ENCODE results near the gene ACSF2. TPM values are rescaled to one million over a fixed set of nuclear protein-coding genes. Genes with fewer than 3 reads are reported as not detected.
"Not testable (repeated sequence)": the region's sequence is repeated elsewhere in the genome, so short reads cannot be mapped to it uniquely, and the experiment has no call there.

The ACSF2 gene
- total RNA-seq, 1 experiment from 2014 or later, result 12.2 TPM

- no CpG with 5 or more reads among the region's 9 CpGs for WGBS (ENCODE audit: extremely low coverage, insufficient read length, low lambda C conversion rate)
- DNase-seq, result peak; percentile 52
- H2AFZ ChIP-seq (ENCODE audit: low read length), result no peak overlapping the region
- no peak overlapping the region for H3K14ac ChIP-seq (ENCODE audit: insufficient read depth, low read length)
- peaks cover 21 to 32% (median 23%) of the 10 kb centered on the region in 3 experiments; a peak in 6 of 7 replicates for H3K36me3 Mint-ChIP-seq (ENCODE audit: insufficient read depth in 1 of 3, low read depth in 3 of 3)
- H3K23ac ChIP-seq (ENCODE audit: insufficient read length, low read depth, low read length), result no peak overlapping the region
- no peak overlapping the region for H3K18ac ChIP-seq (ENCODE audit: insufficient read length, low read depth, low read length)
- H4K8ac ChIP-seq (replicated peaks; ENCODE audit: insufficient read length, low read depth, low read length), result no peak overlapping the region
- peaks cover 13 to 21% of the 10 kb centered on the region in 2 experiments for H3K4me1 Mint-ChIP-seq
- H3K79me2 ChIP-seq (ENCODE audit: insufficient read depth, low read length), result peaks cover 11% of the 10 kb centered on the region; the same call in 1 of the 2 replicates
- H4K5ac ChIP-seq (ENCODE audit: insufficient read length, low read depth, low read length), result no peak overlapping the region
- no peak overlapping the region for H2BK15ac ChIP-seq (ENCODE audit: low read depth, low read length)
- H3K56ac ChIP-seq (ENCODE audit: insufficient read length, low read depth, low read length), result no peak overlapping the region
- peaks cover 11 to 12% of the 10 kb centered on the region in 2 experiments; a peak in 4 of 5 replicates for H3K9me3 Mint-ChIP-seq
- no peak overlapping the region for H2BK20ac ChIP-seq (ENCODE audit: low read depth, low read length, poor library complexity, severe bottlenecking)
- H3K4me3 Mint-ChIP-seq, result peak overlapping the region; percentile 87 to 93
- H4K91ac ChIP-seq (ENCODE audit: insufficient read length, low read depth, low read length), result no peak overlapping the region
- H2AK5ac ChIP-seq (ENCODE audit: insufficient read length, low read length), result no peak overlapping the region
- H2BK5ac ChIP-seq (ENCODE audit: insufficient read length, low read length), result no peak overlapping the region
- H3K4ac ChIP-seq (ENCODE audit: low read depth, low read length), result no peak overlapping the region
- H3K27ac ChIP-seq (ENCODE audit: insufficient read length, low read depth, low read length), result no peak overlapping the region
- peaks cover 14% of the 10 kb centered on the region for H3K23me2 ChIP-seq (ENCODE audit: insufficient read length, low read depth, low read length, poor library complexity, severe bottlenecking)
- no peak overlapping the region for H2BK120ac ChIP-seq (ENCODE audit: low read depth, low read length, poor library complexity, severe bottlenecking)
- no peaks in the 10 kb centered on the region for H3K27me3 ChIP-seq (ENCODE audit: insufficient read depth, low read length)
- no peak overlapping the region for H2BK12ac ChIP-seq (ENCODE audit: insufficient read length, low read depth, low read length)
- H4K20me1 ChIP-seq (ENCODE audit: control insufficient read depth, insufficient read depth, insufficient read length), result no peaks in the 10 kb centered on the region
- H3K9ac ChIP-seq (ENCODE audit: extremely low read depth, insufficient read length, low read length), result no peak overlapping the region
- H3K4me2 ChIP-seq (ENCODE audit: insufficient read depth, insufficient read length, low read length), result peak overlapping the region; percentile 98
- H3K27me3 Mint-ChIP-seq (ENCODE audit: low read depth), result peaks cover 8% of the 10 kb centered on the region
- no peaks in the 10 kb centered on the region for H3K9me3 ChIP-seq (ENCODE audit: control insufficient read depth, low read depth, low read length)
- H3K27ac Mint-ChIP-seq, result no peak overlapping the region
- H3K79me1 ChIP-seq (ENCODE audit: insufficient read depth, low read depth, low read length, poor library complexity, severe bottlenecking), result peaks cover 11% of the 10 kb centered on the region
- H3T11ph ChIP-seq (ENCODE audit: low read length), result no peak overlapping the region
- TF ChIP-seq, protein P1, sequence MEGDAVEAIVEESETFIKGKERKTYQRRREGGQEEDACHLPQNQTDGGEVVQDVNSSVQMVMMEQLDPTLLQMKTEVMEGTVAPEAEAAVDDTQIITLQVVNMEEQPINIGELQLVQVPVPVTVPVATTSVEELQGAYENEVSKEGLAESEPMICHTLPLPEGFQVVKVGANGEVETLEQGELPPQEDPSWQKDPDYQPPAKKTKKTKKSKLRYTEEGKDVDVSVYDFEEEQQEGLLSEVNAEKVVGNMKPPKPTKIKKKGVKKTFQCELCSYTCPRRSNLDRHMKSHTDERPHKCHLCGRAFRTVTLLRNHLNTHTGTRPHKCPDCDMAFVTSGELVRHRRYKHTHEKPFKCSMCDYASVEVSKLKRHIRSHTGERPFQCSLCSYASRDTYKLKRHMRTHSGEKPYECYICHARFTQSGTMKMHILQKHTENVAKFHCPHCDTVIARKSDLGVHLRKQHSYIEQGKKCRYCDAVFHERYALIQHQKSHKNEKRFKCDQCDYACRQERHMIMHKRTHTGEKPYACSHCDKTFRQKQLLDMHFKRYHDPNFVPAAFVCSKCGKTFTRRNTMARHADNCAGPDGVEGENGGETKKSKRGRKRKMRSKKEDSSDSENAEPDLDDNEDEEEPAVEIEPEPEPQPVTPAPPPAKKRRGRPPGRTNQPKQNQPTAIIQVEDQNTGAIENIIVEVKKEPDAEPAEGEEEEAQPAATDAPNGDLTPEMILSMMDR (conservative IDR thresholded peaks at IDR 0.05), result no peak
- H3K4me1 ChIP-seq (ENCODE audit: insufficient read depth, low read length), result 0 out of 2 replicates have a peak, but pooled peaks cover 3% of the 10 kb centered on the region
These were observed 28.1 kb upstream of the ACSF2 start for GRCh38 chr17:50397919-50398285.

- H3T11ph ChIP-seq (ENCODE audit: low read length); H3K14ac ChIP-seq (ENCODE audit: insufficient read depth, low read length); H2AK5ac ChIP-seq (ENCODE audit: insufficient read length, low read length); H2BK15ac ChIP-seq (ENCODE audit: low read depth, low read length); H4K91ac ChIP-seq (ENCODE audit: insufficient read length, low read depth, low read length); H2BK5ac ChIP-seq (ENCODE audit: insufficient read length, low read length); H3K4me2 ChIP-seq (ENCODE audit: insufficient read depth, insufficient read length, low read length); H3K18ac ChIP-seq (ENCODE audit: insufficient read length, low read depth, low read length); H2BK12ac ChIP-seq (ENCODE audit: insufficient read length, low read depth, low read length); H3K27ac ChIP-seq (ENCODE audit: insufficient read length, low read depth, low read length); H3K9ac ChIP-seq (ENCODE audit: extremely low read depth, insufficient read length, low read length); H3K23ac ChIP-seq (ENCODE audit: insufficient read length, low read depth, low read length); H3K9me3 ChIP-seq (ENCODE audit: control insufficient read depth, low read depth, low read length); H3K56ac ChIP-seq (ENCODE audit: insufficient read length, low read depth, low read length); H3K27ac Mint-ChIP-seq; H3K4me3 Mint-ChIP-seq; H2AFZ ChIP-seq (ENCODE audit: low read length); H4K20me1 ChIP-seq (ENCODE audit: control insufficient read depth, insufficient read depth, insufficient read length); H3K27me3 Mint-ChIP-seq (ENCODE audit: low read depth); H3K4me1 ChIP-seq (ENCODE audit: insufficient read depth, low read length); H3K27me3 ChIP-seq (ENCODE audit: insufficient read depth, low read length); H3K4ac ChIP-seq (ENCODE audit: low read depth, low read length); H4K8ac ChIP-seq (replicated peaks; ENCODE audit: insufficient read length, low read depth, low read length); DNase-seq; H2BK120ac ChIP-seq (ENCODE audit: low read depth, low read length, poor library complexity, severe bottlenecking); H4K5ac ChIP-seq (ENCODE audit: insufficient read length, low read depth, low read length); H2BK20ac ChIP-seq (ENCODE audit: low read depth, low read length, poor library complexity, severe bottlenecking): not testable (repeated sequence)
- Mint-ChIP-seq H3K9me3 (peaks cover 11 to 12% of the 10 kb centered on the region in 2 experiments; a peak in 4 of 5 replicates), H3K36me3 (ENCODE audit: insufficient read depth in 1 of 3, low read depth in 3 of 3) (peaks cover 13 to 24% (median 15%) of the 10 kb centered on the region in 3 experiments; a peak in 6 of 7 replicates), H3K4me1 (peaks cover 17 to 26% of the 10 kb centered on the region in 2 experiments)
- peaks cover 11% of the 10 kb centered on the region for H3K79me1 ChIP-seq (ENCODE audit: insufficient read depth, low read depth, low read length, poor library complexity, severe bottlenecking)
- peaks cover 11% of the 10 kb centered on the region; the same call in 1 of the 2 replicates for H3K79me2 ChIP-seq (ENCODE audit: insufficient read depth, low read length)
- no CpG with 5 or more reads among the region's 3 CpGs for WGBS (ENCODE audit: extremely low coverage, insufficient read length, low lambda C conversion rate)
- peaks cover 14% of the 10 kb centered on the region for H3K23me2 ChIP-seq (ENCODE audit: insufficient read length, low read depth, low read length, poor library complexity, severe bottlenecking)
These were observed 27.3 kb upstream of the ACSF2 start for GRCh38 chr17:50398672-50399071.
